EH (cell line): ENCODE results near the gene TCOF1.
"Not testable (repeated sequence)": the region's sequence is repeated elsewhere in the genome, so short reads cannot be mapped to it uniquely, and the experiment has no call there.

ENCODE experiments used
- DNase-seq: peaks from one replicate; pipeline ENCODE4 v3.0.0-alpha.2; 2015; ENCODE audit warnings: low read depth

Gene TCOF1

DNA sequence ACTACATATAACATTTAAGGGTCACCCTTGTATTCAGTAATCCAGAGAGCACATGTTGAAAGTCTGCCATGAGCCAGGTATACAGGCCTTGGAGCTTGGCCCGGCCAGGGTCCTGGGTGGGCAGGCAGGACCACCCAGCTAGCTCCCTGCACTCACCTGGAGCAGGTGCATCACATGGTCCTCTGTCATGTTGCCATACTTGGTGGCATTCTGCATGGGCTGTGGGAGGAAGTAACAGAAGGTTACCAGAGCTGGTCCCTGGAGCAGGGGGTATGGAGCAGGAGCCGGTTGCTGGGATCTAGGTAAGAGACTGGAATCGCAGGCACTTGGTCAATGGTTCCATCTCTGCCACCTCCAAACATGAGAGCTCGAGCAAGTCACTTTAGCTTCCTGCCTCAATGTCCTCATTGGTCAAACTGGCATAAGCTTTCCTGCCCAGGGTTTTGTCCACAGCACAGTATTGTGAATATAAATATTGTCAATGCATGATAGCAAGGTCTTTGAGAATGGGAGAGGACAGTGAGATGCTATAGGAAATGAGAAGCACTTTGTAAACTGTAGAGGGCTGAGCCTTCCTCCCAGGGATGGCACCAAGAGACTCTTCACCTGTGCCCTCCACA, 48.7 kb downstream of the TCOF1 start:
- no peak for DNase-seq

DNA sequence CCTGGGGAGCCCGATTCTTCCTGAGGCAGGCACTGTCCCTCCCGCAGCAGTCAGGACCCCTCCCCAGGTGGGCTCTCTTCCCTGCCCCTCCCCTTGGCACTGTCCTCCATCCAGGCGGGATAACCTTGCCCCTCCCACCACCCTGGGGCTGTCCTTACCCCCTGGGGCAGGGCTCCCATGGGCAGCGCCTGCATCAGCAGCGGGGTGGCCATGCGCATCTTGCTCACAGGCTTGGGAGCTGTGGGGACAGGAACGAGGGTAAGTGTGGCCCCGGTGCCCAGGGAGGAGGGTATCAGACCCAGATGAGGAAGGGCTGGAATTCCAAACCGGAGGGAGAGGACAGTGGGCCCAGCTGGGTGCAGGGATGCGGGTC, 49.2 kb downstream of the TCOF1 start:
- no peak for DNase-seq

DNA sequence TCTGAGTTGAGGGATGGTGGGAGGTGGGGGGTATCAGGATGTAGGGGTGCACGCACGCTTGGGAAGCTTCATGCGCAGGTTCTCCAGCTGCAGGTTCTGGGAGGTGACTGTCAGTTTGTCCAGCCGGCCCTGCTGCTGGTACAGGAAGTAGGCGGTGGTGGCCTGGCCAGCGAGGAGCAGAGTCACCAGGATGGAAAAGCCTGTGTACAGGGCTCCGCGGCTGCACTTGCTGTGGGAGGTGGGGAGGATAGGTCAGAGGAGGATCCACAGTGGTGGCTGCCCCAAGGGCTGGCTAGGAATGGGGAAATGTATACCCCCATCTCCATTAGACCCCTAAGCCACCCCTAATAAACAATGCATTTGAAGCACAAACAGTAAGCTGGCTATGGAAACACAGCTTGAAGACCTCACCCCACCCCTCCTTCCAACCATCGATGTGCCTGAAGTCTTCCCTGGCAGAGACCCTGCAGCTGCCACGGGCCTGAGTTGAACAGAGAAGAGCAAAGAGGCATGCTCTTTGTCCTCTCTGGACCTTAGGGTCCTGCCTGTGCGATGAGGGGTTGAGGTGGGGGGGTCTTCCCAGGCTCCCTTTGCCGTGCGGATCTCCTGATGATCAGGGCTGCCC, 49.7 kb downstream of the TCOF1 start:
- DNase-seq: no peak

DNA sequence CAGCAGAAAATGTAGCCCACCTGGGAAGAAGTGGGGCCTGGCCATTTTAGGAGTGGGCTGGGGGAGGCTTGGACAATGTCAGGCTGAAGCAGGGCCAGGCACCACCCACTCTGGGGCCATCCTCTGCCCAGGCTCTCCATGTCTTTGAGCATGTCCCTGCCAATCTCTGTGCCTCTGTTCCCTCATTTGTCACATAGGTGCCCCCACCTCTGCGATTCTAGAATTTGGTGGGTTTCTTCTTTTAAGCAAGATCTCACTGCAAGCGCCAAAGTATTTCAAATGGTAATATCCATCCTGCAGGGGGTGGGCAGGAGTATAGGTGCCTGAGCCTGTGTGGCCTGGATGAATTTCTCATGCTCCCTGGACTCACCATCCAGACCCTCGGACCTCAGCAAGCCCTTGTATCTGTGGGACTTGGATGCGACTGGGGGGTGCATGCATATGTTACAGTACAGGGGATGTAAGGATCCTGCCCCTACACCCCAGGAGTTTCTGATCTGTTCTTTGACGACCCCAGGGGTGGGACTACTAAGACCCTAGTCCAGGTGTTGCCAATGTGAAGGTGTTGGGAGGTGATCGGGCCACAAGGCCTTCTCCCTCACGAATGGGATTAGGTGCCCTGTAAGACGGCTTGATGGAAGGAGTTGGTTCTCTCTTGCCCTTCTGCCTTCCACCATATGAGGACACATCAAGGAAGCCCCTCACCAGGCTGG, 50.9 kb downstream of the TCOF1 start:
- DNase-seq: no peak

DNA sequence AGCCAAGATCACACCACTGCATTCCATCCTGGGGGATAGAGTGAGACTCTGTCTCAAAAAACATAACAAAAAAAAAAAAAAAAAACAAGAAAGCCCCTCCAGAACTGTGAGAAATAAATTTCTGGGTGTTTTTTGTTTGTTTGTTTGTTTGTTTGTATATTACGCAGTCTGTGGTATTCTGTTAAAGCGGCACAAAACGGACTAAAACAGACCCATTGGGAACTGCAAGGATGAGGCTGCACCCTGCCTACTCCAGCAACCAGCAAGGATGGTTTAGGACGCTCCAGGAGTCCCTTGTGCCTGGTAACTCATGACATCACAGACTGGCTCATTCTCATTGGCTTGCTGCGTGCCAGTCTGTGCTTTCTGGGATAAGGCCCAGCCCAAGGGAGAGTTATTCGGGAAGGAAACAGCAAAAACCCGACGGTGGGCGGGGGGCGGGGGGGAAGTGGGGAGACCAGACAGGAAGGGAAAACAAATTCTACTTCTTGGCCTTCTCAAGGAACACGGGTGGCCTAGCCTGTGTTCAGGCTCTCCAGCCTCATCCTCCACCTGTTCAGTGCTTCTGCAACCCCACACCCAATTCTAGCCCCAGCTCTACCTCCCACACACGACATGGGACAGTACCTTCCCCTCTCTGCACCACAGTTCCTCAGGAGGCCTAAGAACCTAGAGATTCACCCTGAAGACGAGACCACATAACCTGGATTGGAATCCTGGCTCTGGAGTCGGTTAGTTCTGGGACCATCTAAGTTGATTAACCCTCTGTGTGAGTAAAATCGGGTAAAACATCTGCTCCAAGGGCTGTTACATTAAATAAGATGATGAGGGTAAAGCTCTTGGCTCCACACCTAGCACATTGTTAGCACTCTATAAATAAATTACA, 52.4 kb downstream of the TCOF1 start:
- DNase-seq: peak; percentile 91

DNA sequence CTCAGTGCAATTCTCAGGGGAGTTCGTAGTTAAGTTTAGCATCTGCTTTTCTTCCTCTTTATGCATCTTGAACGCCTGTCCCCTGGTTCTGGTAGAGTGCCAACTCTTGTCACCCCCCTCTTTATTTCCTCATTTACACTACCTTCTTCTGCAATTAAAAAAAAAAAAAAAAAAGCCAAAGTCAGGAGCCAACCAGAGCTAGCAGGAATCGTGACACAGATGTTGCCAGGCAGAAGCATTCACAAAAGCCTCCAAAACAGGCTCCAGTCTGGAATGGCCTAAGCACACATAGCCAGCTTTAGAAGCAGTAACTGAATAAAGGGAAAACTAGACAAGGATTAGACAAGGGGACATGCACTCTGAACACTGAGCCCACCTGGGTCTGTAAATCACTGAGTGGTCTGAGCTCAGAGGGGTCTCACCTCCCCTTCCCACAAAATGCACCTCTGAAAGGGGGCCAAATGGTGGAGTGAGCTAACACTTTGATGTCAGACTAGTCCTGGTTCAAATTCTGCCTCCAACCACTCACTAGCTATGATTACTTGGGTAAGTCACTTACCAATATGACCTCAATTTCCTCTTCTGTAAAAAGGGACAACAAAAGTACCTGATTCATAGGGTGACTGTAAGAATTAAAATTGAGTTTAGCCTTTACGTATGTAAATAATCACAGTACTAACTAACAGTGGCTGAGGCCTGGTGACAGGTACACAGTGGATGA, 53.2 kb downstream of the TCOF1 start:
- DNase-seq: peak; percentile 76

DNA sequence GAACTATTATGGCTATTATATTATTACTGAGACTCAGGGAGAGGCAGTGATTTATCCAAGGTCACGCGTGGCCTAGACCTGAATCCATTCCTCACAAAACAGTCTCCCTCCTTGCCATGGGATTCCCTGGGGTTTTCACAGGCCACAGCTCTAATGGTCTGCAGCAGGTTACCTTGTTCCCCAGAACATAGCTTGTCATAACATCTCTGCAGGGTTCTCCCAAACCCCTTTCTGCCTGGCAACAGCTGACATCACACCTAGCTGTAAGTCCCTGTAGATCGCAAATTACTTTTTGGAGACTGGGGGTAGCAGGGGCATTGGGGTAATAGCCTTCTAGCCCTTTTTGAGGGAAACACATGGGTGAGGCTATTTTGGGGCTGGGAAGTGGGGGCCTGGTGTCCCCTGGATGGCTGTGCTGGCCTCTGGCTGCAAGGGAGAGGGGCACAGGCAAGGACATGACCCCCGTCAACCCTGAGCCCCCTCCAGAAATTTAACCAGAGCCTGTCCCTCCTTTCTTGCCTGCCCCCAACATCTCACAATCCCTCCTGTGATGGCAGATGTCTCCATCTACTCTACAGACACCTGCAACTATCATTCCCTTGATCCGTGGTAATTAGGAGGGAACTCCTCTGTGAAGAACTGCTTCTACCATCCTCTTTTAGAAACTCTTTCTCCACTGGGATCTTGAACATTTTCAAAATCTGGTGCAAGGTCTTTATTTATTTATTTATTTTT, 53.9 kb downstream of the TCOF1 start:
- DNase-seq: no peak

DNA sequence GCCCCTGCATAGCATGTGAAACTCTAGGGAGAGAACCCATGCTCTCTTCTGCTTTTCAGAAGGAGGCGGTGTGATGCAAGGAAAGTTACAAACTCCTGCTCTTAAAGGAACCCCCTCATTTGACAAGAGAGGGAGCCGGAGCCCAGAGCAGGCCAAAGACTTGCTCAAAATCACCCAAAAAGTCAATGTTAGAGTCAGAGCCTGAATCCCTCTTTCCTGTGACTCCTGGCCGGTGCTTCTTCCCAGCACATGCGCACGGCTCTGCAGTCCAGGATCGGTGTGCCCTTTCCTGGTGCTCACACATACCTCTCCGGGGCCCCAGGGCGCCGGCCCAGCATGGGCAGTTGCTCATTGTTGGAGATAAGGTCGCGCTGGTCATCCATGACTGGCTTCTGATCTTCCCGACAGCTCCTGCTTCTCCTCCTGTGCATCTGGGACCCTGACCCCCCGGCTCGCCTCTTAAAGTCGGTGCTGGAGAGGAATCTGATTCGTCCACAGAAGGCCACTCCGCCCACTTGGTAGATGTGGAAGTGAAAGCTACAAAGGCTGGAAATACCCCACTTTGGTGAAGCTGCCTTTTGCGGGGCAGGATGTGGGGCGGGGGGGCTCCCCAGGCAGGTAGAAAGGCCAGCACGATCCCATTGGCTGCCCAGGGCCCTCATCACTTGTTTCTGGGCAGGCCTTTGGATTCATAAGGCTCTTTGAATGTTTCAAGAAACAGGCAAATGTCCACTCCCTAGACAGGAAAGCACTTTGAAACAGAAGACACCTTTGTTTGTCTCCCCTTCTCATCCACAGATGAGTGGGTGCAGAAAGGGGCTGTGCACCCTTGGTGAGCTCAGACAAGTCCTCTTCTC, 55.0 kb downstream of the TCOF1 start, which contains the start of gene CD74:
Gene CD74 (minus strand): TSS at position 592 of the 857 bp plus-strand sequence. CDS start 161 bp downstream, at position 431.
- DNase-seq: peak; percentile 39

DNA sequence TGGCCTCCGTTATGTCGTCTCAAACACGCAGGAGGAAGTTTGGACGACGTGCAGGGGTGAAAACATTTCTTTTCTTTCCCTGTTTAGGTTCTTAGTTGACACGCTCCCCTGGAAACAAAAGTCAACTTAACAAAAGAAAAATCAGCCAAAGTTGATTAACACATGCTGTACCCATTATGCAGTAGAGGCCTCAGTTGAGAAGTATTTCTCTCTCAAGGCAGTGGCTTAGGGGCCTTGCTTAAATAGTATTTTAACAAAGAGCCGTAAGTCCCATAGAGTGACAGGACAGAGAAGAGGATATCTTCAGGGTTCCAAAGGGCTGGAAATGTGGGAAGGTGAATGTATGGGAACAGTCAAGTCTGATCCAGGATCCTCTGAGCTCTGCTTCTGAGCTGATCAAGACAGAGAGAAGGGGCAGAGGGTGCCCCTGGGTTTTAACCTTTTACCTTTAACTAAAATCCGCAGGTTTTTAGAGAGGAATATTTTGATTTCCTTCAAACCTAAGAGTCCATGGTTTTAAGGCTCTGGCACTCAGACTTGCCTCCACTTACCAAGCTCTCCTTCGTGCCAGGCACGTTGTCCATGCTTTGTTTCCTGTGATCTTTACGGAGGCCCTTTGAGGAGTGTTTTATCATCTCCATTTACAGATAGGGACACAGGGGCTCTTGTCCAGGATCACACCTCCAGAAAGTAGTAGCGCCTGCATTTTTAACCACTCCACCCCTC, 55.8 kb downstream of the TCOF1 start:
- no peak for DNase-seq

DNA sequence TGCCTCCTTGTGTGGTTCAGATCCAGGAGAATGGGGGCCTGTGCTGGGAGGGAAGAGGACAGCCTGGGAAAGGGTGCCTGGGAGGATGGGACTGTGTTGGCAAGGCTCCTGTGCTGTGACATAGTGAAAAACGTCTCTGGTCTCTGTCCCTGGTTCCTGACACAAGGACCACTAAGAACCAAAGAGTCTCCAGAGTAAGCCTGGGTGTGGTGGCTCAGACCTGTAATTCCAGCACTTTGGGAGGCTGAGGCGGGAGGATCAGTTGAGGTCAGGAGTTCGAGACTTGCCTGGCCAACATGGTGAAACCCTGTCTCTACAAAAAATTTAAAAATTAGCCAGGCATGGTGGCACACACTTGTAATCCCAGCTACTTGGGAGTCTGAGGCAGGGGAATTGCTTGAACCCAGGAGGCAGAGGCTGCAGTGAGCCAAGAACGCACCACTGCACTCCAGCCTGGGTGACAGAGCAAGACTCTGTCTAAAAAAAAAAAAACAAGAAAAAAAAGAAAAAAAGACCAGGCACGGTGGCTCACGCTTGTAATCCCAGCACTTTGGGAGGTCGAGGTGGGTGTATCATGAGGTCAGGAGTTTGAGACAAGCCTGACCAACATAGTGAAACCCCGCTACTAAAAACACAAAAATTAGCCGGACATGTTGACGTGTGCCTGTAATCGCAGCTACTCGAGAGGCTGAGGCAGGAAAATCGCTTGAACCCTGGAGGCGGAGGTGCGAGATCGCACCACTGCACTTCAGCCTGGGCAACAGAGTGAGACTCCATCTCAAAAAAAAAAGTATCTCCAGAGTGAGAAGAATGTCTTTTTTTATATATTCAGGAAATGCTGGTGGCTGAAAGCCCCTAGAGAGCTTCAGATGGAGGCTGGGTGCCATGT, 56.6 kb downstream of the TCOF1 start:
- DNase-seq: not testable (repeated sequence)

DNA sequence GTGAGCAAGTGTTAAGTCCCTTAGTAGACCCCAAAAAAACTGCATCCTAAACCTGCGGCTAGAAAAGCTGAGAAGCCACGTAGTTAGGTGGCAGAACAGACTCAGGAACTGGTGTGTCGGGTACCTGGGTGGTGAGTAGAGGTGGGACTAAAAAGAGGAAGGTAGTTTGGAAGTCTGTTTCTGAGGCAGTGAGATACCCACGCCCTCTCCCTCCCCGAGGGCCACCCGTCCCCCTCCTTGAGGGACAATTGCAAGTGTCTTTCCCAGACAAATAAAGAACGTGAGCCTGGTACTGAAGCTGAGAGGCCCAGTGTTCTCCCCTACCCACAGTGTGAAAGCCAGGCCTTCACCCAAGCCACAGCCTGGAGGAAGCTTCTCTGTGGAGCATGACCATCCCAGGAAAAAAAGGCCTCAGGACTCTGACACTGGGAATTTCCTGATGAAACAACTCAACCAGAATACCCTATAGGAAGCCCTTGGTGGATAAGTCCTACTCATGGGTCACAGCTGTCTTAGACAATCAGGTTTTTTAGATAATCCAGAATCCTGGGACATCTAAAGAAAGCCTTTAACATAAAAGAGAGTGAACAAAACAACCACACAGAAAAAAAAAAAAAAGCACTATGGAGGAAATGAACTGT, 62.3 kb downstream of the TCOF1 start:
- no peak for DNase-seq

DNA sequence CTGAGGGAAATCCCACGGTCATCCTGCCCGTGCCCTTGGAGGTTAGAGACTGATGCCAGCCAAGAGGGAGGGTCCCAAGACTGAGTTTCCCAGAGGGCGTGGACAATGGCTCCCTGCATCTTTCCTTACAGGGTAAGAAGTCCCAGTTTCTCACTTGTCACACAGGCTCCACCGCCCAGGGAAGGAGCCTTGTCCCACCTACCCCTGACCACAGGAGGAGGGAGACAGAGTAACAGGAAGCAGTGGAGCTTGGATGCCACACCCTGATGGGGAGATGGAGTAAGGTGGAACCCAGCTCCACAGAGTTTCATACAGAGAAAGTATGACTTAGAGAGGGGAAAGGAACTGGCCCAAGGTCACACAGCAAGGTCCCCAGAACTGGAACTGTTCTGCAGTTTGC, 64.6 kb downstream of the TCOF1 start:
- DNase-seq: no peak

DNA sequence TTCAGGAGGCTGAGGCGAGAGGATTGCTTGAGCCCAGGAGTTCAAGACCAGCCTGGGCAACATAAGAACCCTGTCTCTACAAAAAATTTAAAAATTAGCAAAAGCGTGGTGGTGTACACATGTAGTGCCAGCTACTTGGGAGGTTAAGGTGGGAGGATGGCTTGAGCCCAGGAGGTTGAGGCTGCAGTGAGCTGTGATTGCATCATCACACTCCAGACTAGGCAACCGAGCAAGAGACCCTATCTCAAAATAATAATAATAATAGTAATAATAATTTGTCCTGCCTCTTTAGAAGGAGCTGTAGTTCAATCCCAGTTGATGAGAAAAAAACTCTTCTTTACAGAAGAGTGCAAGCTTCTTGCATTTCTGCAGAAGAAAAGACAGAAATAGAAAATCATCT, 65.3 kb downstream of the TCOF1 start:
- DNase-seq: no peak

DNA sequence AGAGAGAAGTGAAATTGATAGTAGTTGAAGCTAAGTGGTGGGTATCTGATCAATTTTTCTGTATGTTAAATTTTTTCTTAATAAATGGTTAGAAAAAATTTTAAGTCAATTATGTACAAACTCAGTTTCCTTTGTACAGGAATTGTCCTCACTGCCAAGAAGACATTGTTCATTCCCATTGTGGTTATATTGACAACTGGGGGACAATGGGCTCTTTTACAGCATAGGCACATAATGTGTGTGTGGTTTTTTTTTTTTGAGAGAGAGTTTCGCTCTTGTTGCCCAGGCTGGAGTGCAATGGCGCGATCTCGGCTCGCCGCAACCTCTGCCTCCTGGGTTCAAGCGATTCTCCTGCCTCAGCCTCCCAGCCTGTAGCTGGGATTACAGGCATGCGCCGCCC, 68.7 kb downstream of the TCOF1 start:
- DNase-seq: not testable (repeated sequence)

DNA sequence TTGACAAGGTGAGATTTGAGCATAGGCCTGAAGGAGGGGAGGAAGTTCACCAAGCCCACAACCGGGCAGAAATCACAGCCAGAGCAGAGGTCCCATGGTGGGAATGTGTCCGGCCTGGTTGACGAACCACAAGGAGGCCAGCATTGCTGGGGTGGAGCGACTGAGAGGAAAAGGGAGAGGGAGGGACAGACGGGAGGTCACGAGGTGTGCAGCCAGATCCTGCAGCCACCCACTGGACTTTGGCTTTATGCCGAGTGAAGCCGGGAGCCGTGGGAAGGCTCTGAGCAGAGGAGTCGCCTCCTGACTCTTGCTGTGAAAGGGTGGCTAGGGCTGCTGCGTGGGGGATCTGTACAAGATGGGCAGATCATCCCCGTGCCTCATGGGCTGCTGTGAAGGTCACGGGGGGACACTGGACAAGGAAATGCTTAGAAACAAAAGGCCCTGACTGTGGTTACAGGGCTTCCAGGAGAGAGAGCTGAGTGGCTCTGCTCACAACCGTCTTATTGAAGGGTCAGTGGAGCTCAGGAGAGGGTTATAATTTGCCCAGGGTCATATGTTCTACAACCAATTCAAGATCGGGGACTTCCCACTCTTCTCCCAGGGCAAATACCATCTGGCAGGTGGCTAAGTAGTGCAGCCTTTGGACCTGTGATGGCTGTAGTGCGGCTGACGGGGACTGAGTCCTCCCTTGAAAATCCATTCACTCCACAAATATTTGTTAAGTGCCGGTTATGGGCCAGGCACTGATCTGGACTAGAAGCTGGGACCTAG, 70.8 kb downstream of the TCOF1 start:
- peak; percentile 46 for DNase-seq

DNA sequence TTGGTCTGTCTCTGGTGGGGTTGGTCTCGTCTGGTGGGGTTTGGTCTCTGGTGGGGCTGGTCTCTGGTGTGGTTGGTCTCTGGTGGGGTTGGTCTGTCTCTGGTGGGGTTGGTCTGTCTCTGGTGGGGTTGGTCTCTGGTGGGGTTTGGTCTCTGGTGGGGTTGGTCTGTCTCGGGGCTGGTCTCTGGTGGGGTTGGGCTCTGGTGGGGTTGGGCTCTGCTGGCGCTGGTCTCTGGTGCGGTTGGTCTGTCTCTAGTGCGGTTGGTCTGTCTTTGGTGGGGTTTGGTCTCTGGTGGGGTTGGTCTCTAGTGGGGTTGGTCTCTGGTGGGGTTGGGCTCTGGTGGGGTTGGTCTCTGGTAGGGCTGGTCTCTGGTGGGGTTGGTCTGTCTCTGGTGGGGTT, 71.5 kb downstream of the TCOF1 start:
- no peak for DNase-seq

DNA sequence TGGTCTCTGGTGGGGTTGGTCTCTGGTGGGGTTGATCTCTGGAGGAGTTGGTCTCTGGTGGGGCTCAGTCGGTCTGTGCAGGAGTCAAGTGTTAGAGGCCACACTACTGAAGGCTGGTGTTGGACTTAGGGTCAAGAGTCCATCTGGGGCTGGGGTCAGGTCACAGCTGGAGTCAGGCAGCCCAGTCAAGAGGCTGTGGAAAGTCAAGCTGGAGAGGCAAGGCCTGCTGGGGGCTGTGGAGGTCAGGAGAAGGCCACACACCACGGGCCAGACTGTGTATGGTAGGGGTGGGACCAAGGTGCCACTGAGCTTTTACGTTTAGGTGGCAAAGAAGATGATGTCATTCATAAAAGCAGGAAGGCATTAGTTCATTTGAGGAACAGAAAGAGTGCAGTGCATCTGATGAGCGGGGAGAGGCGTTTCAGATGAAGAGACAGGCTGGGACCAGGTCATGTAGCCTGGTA, 71.9 kb downstream of the TCOF1 start:
- DNase-seq: no peak
